Measurements from ENCODE around the gene SPAST. TPM values are rescaled to one million over a fixed set of nuclear protein-coding genes. Genes with fewer than 3 reads are reported as not detected.

The SPAST gene
- total and polyA plus RNA-seq, 2 experiments from 2014 or later, result 12.7 to 21.8 TPM

DNA sequence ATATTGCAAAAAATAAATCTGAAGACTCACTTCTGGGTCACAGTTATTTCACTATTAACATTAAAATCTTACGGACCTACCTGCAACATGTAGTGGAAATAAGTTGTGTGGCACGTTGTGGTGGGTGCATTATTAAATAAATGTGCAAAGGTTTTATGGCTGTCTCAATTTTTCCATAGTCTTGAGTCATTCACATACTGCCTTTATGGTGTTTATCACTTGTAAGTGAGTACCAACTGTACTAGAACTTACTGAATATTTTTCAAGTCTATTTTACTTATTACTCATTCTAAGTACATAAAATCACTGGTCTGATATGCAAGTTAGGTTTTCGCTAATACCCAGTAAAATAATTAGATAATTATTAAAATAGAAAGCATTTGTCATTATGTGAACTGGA, 54.7 kb downstream of the SPAST start:
- Histone ChIP-seq H3K9me3 (ENCODE audit: low read depth) (no peaks in the 10 kb centered on the region), H3K36me3 (peaks cover 14% of the 10 kb centered on the region), H3K4me3 (no peak overlapping the region), H3K27me3 (no peaks in the 10 kb centered on the region), H3K27ac (no peak overlapping the region), H3K4me1 (ENCODE audit: low read depth) (no peaks in the 10 kb centered on the region)
- DNase-seq (ENCODE audit: low read depth in 1 of 2, low spot score in 1 of 2), result no peak
- TF ChIP-seq, protein P1, sequence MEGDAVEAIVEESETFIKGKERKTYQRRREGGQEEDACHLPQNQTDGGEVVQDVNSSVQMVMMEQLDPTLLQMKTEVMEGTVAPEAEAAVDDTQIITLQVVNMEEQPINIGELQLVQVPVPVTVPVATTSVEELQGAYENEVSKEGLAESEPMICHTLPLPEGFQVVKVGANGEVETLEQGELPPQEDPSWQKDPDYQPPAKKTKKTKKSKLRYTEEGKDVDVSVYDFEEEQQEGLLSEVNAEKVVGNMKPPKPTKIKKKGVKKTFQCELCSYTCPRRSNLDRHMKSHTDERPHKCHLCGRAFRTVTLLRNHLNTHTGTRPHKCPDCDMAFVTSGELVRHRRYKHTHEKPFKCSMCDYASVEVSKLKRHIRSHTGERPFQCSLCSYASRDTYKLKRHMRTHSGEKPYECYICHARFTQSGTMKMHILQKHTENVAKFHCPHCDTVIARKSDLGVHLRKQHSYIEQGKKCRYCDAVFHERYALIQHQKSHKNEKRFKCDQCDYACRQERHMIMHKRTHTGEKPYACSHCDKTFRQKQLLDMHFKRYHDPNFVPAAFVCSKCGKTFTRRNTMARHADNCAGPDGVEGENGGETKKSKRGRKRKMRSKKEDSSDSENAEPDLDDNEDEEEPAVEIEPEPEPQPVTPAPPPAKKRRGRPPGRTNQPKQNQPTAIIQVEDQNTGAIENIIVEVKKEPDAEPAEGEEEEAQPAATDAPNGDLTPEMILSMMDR (IDR thresholded peaks at IDR 0.05; ENCODE audit: low read depth, low read length), result no peak

DNA sequence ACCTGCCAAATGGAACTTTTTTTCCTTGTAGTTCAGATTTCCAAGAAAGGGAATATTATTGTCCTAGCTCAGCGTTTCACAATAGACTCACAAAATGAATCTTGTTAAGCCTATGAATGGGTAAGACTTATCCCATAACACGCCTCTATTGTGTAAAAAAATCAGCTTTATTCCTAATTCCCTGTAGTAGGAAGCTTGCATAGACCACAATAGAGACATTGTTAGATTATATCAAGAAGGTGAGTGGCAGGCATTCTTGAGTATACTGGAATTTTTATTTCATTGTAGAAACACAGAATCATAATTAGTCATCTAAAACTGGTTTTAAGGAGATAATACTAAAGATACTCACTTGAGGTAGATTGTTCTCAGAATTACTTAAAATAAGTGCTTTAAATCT, 55.8 kb downstream of the SPAST start:
- H3K36me3 ChIP-seq, result peaks cover 20% of the 10 kb centered on the region
- no peak overlapping the region for H3K27ac ChIP-seq
- DNase-seq (ENCODE audit: low read depth in 1 of 2, low spot score in 1 of 2), result no peak
- no peaks in the 10 kb centered on the region for H3K9me3 ChIP-seq (ENCODE audit: low read depth)
- H3K4me3 ChIP-seq, result no peak overlapping the region
- TF ChIP-seq, protein P1 (IDR thresholded peaks at IDR 0.05; ENCODE audit: low read depth, low read length), result no peak
- H3K4me1 ChIP-seq (ENCODE audit: low read depth), result no peaks in the 10 kb centered on the region
- H3K27me3 ChIP-seq, result no peaks in the 10 kb centered on the region

DNA sequence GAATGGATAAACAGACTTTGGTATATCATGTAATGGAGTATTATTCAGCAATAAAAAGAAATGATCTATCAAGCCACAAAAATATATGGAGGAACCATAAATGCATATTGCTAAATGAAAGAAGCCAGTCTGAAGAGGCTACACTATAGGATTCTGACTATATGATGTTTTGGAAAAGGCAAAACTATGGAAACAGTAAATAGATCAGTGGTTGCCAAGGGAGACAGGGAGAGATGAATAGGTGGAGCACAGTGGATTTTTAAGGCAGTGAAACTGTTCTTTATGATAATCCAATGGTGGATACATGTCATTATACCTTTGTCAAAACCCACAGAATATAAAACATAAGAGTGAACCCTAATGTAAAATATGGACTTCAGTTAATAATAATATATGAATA, 61.3 kb downstream of the SPAST start:
- Histone ChIP-seq H3K4me3 (no peak overlapping the region), H3K27me3 (no peaks in the 10 kb centered on the region), H3K36me3 (peaks cover 18% of the 10 kb centered on the region), H3K9me3 (ENCODE audit: low read depth) (no peaks in the 10 kb centered on the region), H3K27ac (no peak overlapping the region), H3K4me1 (ENCODE audit: low read depth) (no peaks in the 10 kb centered on the region)
- TF ChIP-seq, protein P1 (IDR thresholded peaks at IDR 0.05; ENCODE audit: low read depth, low read length), result no peak
- no peak for DNase-seq (ENCODE audit: low read depth in 1 of 2, low spot score in 1 of 2)

DNA sequence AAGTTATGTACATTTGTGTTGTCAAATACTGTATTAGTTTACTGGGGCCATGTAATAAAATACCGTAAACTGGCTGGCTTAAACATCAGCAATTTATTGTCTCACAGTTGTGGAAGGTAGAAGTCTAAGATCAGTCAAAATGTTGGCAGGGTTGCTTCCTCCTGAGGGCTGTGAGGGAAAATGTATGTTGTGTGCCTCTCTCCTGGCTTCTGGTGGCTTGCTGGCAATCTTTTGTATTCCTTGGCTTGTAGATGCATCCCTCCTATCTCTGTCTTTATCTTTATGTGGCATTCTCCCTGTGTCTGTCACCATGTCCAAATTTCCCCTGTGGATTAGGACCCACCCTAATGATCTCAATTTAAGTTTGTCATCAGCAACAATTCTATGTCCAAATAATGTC, 65.3 kb downstream of the SPAST start:
- no peak overlapping the region for H3K27ac ChIP-seq
- DNase-seq (ENCODE audit: low read depth in 1 of 2, low spot score in 1 of 2), result no peak
- TF ChIP-seq, protein P1 (IDR thresholded peaks at IDR 0.05; ENCODE audit: low read depth, low read length), result no peak
- H3K4me1 ChIP-seq (ENCODE audit: low read depth), result no peaks in the 10 kb centered on the region
- no peak overlapping the region for H3K4me3 ChIP-seq
- peaks cover 17% of the 10 kb centered on the region for H3K36me3 ChIP-seq
- no peaks in the 10 kb centered on the region for H3K27me3 ChIP-seq
- no peaks in the 10 kb centered on the region for H3K9me3 ChIP-seq (ENCODE audit: low read depth)

DNA sequence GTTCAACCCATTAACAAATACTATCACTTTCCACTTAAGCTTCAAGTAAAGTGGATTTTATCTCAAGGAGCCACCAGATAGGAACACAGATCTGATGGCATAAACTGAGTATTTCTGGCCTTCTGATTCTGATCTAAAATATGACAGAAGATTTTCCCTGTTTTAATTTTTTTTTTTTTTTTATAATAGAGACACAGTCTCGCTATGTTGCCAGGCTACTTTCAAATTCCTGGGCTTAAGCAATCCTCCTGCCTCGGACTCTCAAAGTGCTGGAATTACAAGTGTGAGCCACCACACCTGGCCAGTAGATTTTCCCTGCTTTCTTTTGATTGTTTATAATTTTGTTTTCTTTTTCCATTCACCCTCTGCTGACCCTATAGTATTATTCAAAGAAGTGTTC, 65.7 kb downstream of the SPAST start:
- Histone ChIP-seq H3K36me3 (peaks cover 12% of the 10 kb centered on the region), H3K4me3 (no peak overlapping the region), H3K27me3 (no peaks in the 10 kb centered on the region), H3K9me3 (ENCODE audit: low read depth) (no peaks in the 10 kb centered on the region), H3K4me1 (ENCODE audit: low read depth) (no peaks in the 10 kb centered on the region), H3K27ac (no peak overlapping the region)
- TF ChIP-seq, protein P1 (IDR thresholded peaks at IDR 0.05; ENCODE audit: low read depth, low read length), result no peak
- DNase-seq (ENCODE audit: low read depth in 1 of 2, low spot score in 1 of 2), result no peak

DNA sequence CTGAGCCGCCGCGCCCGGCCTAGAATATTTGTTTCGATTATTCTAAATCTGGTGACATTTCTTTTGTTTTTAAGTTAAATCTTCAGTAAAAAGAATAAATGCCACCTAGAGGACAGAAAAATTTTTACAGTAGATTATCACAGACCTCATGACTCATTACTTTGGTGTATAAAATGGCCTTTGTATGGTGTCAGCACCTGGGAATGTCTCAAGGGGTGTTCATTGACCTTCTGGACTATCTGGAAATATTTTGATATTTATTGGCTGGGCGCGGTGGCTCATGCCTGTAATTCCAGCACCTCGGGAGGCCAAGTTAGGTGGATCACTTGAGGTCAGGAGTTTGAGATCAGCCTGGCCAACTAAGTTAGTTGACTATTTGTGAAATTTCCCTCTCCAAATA, 72.1 kb downstream of the SPAST start:
- Histone ChIP-seq H3K27ac (peak overlapping the region; percentile 75), H3K27me3 (no peaks in the 10 kb centered on the region), H3K4me3 (no peak overlapping the region), H3K4me1 (ENCODE audit: low read depth) (no peaks in the 10 kb centered on the region), H3K36me3 (peaks cover 13% of the 10 kb centered on the region), H3K9me3 (ENCODE audit: low read depth) (no peaks in the 10 kb centered on the region)
- peak; percentile 0 to 68 for DNase-seq (ENCODE audit: low read depth in 1 of 2, low spot score in 1 of 2)
- TF ChIP-seq, protein P1 (IDR thresholded peaks at IDR 0.05; ENCODE audit: low read depth, low read length), result peak; percentile 33

All from cardiac muscle cell (in vitro differentiated cells and primary cell).